Muscle of leg (tissue), 11 donors: ENCODE measurements around the gene TMEM40. TPM values are rescaled to one million over a fixed set of nuclear protein-coding genes. Genes with fewer than 3 reads are reported as not detected.
"Not testable (repeated sequence)": the region's sequence is repeated elsewhere in the genome, so short reads cannot be mapped to it uniquely, and the experiment has no call there.

ENCODE experiments used
- DNase-seq: peaks from one replicate; pipeline ENCODE4 v3.0.0; 2013
- H3K27ac ChIP-seq: one replicate; pipeline ENCODE4 v1.5.1; 2013; ENCODE audit warnings: mild to moderate bottlenecking, low read length, control low read depth
- H3K27me3 ChIP-seq: one replicate; pipeline ENCODE4 v1.6.1; 2013; ENCODE audit warnings: low read length; ENCODE audit not compliant: control insufficient read depth, insufficient read depth
- H3K36me3 ChIP-seq: one replicate; pipeline ENCODE4 v1.6.1; 2013; ENCODE audit warnings: low read length; ENCODE audit not compliant: control insufficient read depth, insufficient read depth
- H3K4me1 ChIP-seq: one replicate; pipeline ENCODE4 v1.6.1; 2013; ENCODE audit warnings: low read length; ENCODE audit not compliant: control insufficient read depth, insufficient read depth
- H3K4me3 ChIP-seq: one replicate; pipeline ENCODE4 v1.5.1; 2013; ENCODE audit warnings: low read length, control low read depth
- H3K9me3 ChIP-seq: replicated peaks from 2 replicates; pipeline ENCODE4 v1.6.1; 2013; ENCODE audit warnings: low read depth, low read length; ENCODE audit not compliant: control insufficient read depth
- WGBS: methylation state at CpG from one replicate; pipeline ENCODE4 v1.1.5; 2013; ENCODE audit warnings: missing lambda C conversion rate; ENCODE audit not compliant: insufficient coverage; 5-methylcytosine and 5-hydroxymethylcytosine counted together
- polyA plus RNA-seq, 8 donors: library from polyadenylated mRNA; unstranded; fragments of 120-200 nt; gene quantifications; one replicate each; pipeline versions ENCODE4 v1.2.1 to v1.2.3, GENCODE V29; 2013; ENCODE audit warnings: inconsistent platforms in 1 of 8, low replicate concordance in 1 of 8; ENCODE audit not compliant: insufficient read length in 8 of 8, insufficient read depth in 1 of 8
- total RNA-seq: library from RNA; stranded (reverse); fragments of 120-200 nt; gene quantifications from one replicate; pipeline ENCODE4 v1.2.4, GENCODE V29; 2013

The TMEM40 gene
- total and polyA plus RNA-seq, 9 donors: 6.4 to 16.8 (median 12.8) TPM

GRCh38 chr3:12797124-12797891 lies 38.2 kb upstream of the TMEM40 start:
- 49% methylated on average over 5 of the region's 17 CpGs for whole genome bisulfite sequencing
- Histone ChIP-seq H3K9me3 (no peaks in the 10 kb centered on the region), H3K4me1 (peaks cover 32% of the 10 kb centered on the region)

GRCh38 chr3:12796171-12797123 lies 37.4 kb upstream of the TMEM40 start, which contains the start of gene CAND2:
CAND2 (plus strand) TSS chr3:12796680; CDS start chr3:12796721, 41 bp downstream.
- H3K4me1 ChIP-seq: peaks cover 30% of the 10 kb centered on the region
- H3K27ac ChIP-seq: peak within 1 kb of the TSS; percentile 94
- peaks cover 2% of the 10 kb centered on the region for H3K27me3 ChIP-seq
- H3K4me3 ChIP-seq: peak within 1 kb of the TSS; percentile 86
- 6% methylated on average over 59 of the region's 61 CpGs for WGBS
- no peaks in the 10 kb centered on the region for H3K36me3 ChIP-seq
- no peaks in the 10 kb centered on the region for H3K9me3 ChIP-seq
- peak; percentile 90 for DNase-seq

More at GRCh38 chr3:12797124-12797891, 38.2 kb upstream of the TMEM40 start:
- Histone ChIP-seq H3K27me3 (peaks cover 2% of the 10 kb centered on the region), H3K27ac (peak overlapping the region; percentile 94), H3K36me3 (no peaks in the 10 kb centered on the region), H3K4me3 (peak overlapping the region; percentile 86)
- no peak for DNase-seq

- Histone ChIP-seq H3K9me3 (no peaks in the 10 kb centered on the region), H3K27ac (no peak overlapping the region), H3K4me1 (peaks cover 19% of the 10 kb centered on the region), H3K27me3 (peaks cover 2% of the 10 kb centered on the region), H3K4me3 (no peak overlapping the region), H3K36me3 (no peaks in the 10 kb centered on the region)
- DNase-seq: no peak
- 50% methylated on average over 5 of the region's 5 CpGs for WGBS
These were observed 34.6 kb upstream of the TMEM40 start for GRCh38 chr3:12793701-12794100.

- H3K4me3 ChIP-seq: no peak overlapping the region
- no peak for DNase-seq
- H3K9me3 ChIP-seq: no peaks in the 10 kb centered on the region
- H3K27ac ChIP-seq: no peak overlapping the region
- no peaks in the 10 kb centered on the region for H3K27me3 ChIP-seq
- H3K4me1 ChIP-seq: peaks cover 7% of the 10 kb centered on the region
- no peaks in the 10 kb centered on the region for H3K36me3 ChIP-seq
- 67% methylated on average over 1 of the region's 1 CpG for WGBS
These were observed 32.4 kb upstream of the TMEM40 start for GRCh38 chr3:12791430-12791829.

- H3K9me3 ChIP-seq, H3K4me3 ChIP-seq, H3K36me3 ChIP-seq, H3K27me3 ChIP-seq, DNase-seq, H3K4me1 ChIP-seq, H3K27ac ChIP-seq: not testable (repeated sequence)
- WGBS: 91% methylated on average over 19 of the region's 23 CpGs
These were observed 29.1 kb upstream of the TMEM40 start for GRCh38 chr3:12787967-12788690.

GRCh38 chr3:12787346-12787745 lies 28.3 kb upstream of the TMEM40 start:
- H3K4me3 ChIP-seq, DNase-seq, H3K36me3 ChIP-seq, H3K27me3 ChIP-seq, H3K9me3 ChIP-seq, H3K27ac ChIP-seq, H3K4me1 ChIP-seq: not testable (repeated sequence)
- 37% methylated on average over 6 of the region's 9 CpGs for WGBS

- DNase-seq: no peak
- no peaks in the 10 kb centered on the region for H3K36me3 ChIP-seq
- no peaks in the 10 kb centered on the region for H3K4me1 ChIP-seq
- no CpG with 5 or more reads among the region's 4 CpGs for WGBS
- H3K9me3 ChIP-seq: no peaks in the 10 kb centered on the region
- H3K27me3 ChIP-seq: no peaks in the 10 kb centered on the region
- no peak overlapping the region for H3K27ac ChIP-seq
- no peak overlapping the region for H3K4me3 ChIP-seq
These were observed 26.0 kb upstream of the TMEM40 start for GRCh38 chr3:12785096-12785495.

GRCh38 chr3:12782172-12782815 lies 23.2 kb upstream of the TMEM40 start:
- WGBS: 73% methylated on average over 2 of the region's 6 CpGs
- H3K4me1 ChIP-seq: no peaks in the 10 kb centered on the region
- H3K4me3 ChIP-seq: no peak overlapping the region
- H3K27ac ChIP-seq: no peak overlapping the region
- no peak for DNase-seq
- no peaks in the 10 kb centered on the region for H3K27me3 ChIP-seq
- no peaks in the 10 kb centered on the region for H3K36me3 ChIP-seq
- no peaks in the 10 kb centered on the region for H3K9me3 ChIP-seq

- DNase-seq: no peak
- WGBS: 38% methylated on average over 2 of the region's 4 CpGs
- Histone ChIP-seq H3K4me3 (no peak overlapping the region), H3K27me3 (no peaks in the 10 kb centered on the region), H3K27ac (no peak overlapping the region), H3K36me3 (no peaks in the 10 kb centered on the region), H3K4me1 (no peaks in the 10 kb centered on the region), H3K9me3 (no peaks in the 10 kb centered on the region)
These were observed 21.7 kb upstream of the TMEM40 start for GRCh38 chr3:12780751-12781150.
